ENCODE measurements around the gene UBXN4. TPM values are rescaled to one million over a fixed set of nuclear protein-coding genes. Genes with fewer than 3 reads are reported as not detected.
A peak's percentile ranks its signal among the peaks of the same experiment; 100 is the strongest.

The UBXN4 gene
- total and polyA plus RNA-seq, 5 donors = 38.6 to 82.7 (median 59.8) TPM

GRCh38 chr2:135732561-135732960, 9.1 kb upstream of the UBXN4 start:
- Histone ChIP-seq H3K9me3 (ENCODE audit: control insufficient read depth, low read length) (no peaks in the 10 kb centered on the region), H3K4me3 (ENCODE audit: low read length) (no peak overlapping the region), H3K4me1 (ENCODE audit: control insufficient read depth, insufficient read depth, low read length) (no peaks in the 10 kb centered on the region), H3K27ac (ENCODE audit: low read length) (no peak overlapping the region), H3K27me3 (ENCODE audit: control insufficient read depth, insufficient read depth) (no peaks in the 10 kb centered on the region)
- DNase-seq (no peak), ATAC-seq (no peak)
- WGBS = 94% methylated on average over 5 of the region's 5 CpGs
- intact Hi-C loops (cut with DNase I) = no loop called here

- Histone ChIP-seq H3K9me3 (ENCODE audit: control insufficient read depth, low read length) (no peaks in the 10 kb centered on the region), H3K4me1 (ENCODE audit: control insufficient read depth, insufficient read depth, low read length) (no peaks in the 10 kb centered on the region), H3K27ac (ENCODE audit: low read length) (no peak overlapping the region), H3K4me3 (ENCODE audit: low read length) (no peak overlapping the region), H3K27me3 (ENCODE audit: control insufficient read depth, insufficient read depth) (no peaks in the 10 kb centered on the region)
- WGBS = 86% methylated on average over 2 of the region's 2 CpGs
- ATAC-seq (no peak), DNase-seq (no peak)
- intact Hi-C loops (cut with DNase I) = no loop called here
Measured at GRCh38 chr2:135733045-135733444, 8.6 kb upstream of the UBXN4 start.

- WGBS = 96% methylated on average over 5 of the region's 5 CpGs
Measured at GRCh38 chr2:135736546-135736945, 5.1 kb upstream of the UBXN4 start.

GRCh38 chr2:135740206-135740605, 1.4 kb upstream of the UBXN4 start:
- ATAC-seq = no peak
- Histone ChIP-seq H3K4me3 (ENCODE audit: low read length) (no peak overlapping the region), H3K9me3 (ENCODE audit: control insufficient read depth, low read length) (no peaks in the 10 kb centered on the region), H3K27ac (ENCODE audit: low read length) (no peak overlapping the region), H3K27me3 (ENCODE audit: control insufficient read depth, insufficient read depth) (no peaks in the 10 kb centered on the region), H3K4me1 (ENCODE audit: control insufficient read depth, insufficient read depth, low read length) (peaks cover 3% of the 10 kb centered on the region)
- intact Hi-C loops (cut with DNase I) = no loop called here
- WGBS = 90% methylated on average over 3 of the region's 3 CpGs
- no peak for DNase-seq

More at GRCh38 chr2:135736546-135736945, 5.1 kb upstream of the UBXN4 start:
- H3K27me3 ChIP-seq (ENCODE audit: control insufficient read depth, insufficient read depth) = no peaks in the 10 kb centered on the region
- intact Hi-C loops (cut with DNase I) = no loop called here
- ATAC-seq (no peak), DNase-seq (no peak)
- no peak overlapping the region for H3K27ac ChIP-seq (ENCODE audit: low read length)
- H3K4me3 ChIP-seq (ENCODE audit: low read length) = no peak overlapping the region
- no peaks in the 10 kb centered on the region for H3K9me3 ChIP-seq (ENCODE audit: control insufficient read depth, low read length)
- no peaks in the 10 kb centered on the region for H3K4me1 ChIP-seq (ENCODE audit: control insufficient read depth, insufficient read depth, low read length)

GRCh38 chr2:135741043-135741394, 636 bp upstream of the UBXN4 start:
- no peak overlapping the region for H3K4me3 ChIP-seq (ENCODE audit: low read length)
- no peaks in the 10 kb centered on the region for H3K27me3 ChIP-seq (ENCODE audit: control insufficient read depth, insufficient read depth)
- H3K27ac ChIP-seq (ENCODE audit: low read length) = no peak overlapping the region
- H3K4me1 ChIP-seq (ENCODE audit: control insufficient read depth, insufficient read depth, low read length) = peaks cover 3% of the 10 kb centered on the region
- WGBS = 84% methylated on average over 11 of the region's 11 CpGs
- intact Hi-C loops (cut with DNase I) = no loop called here
- ATAC-seq = no peak
- no peak for DNase-seq
- no peaks in the 10 kb centered on the region for H3K9me3 ChIP-seq (ENCODE audit: control insufficient read depth, low read length)

GRCh38 chr2:135742325-135742757, 686 bp downstream of the UBXN4 start:
- Histone ChIP-seq H3K27ac (ENCODE audit: low read length) (peak overlapping the region; percentile 96), H3K4me3 (ENCODE audit: low read length) (peak overlapping the region; percentile 79), H3K9me3 (ENCODE audit: control insufficient read depth, low read length) (no peaks in the 10 kb centered on the region), H3K27me3 (ENCODE audit: control insufficient read depth, insufficient read depth) (no peaks in the 10 kb centered on the region), H3K4me1 (ENCODE audit: control insufficient read depth, insufficient read depth, low read length) (peaks cover 3% of the 10 kb centered on the region)
- no peak for DNase-seq
- intact Hi-C loops (cut with DNase I) = no loop called here
- under 1% methylated on average over 34 of the region's 34 CpGs for WGBS
- peak; percentile 53 to 61 for ATAC-seq

- H3K27ac ChIP-seq (ENCODE audit: low read length) = no peak overlapping the region
- WGBS = 89% methylated on average over 1 of the region's 1 CpG
- H3K9me3 ChIP-seq (ENCODE audit: control insufficient read depth, low read length) = no peaks in the 10 kb centered on the region
- no peak for ATAC-seq
- no peak for DNase-seq
- no peak overlapping the region for H3K4me3 ChIP-seq (ENCODE audit: low read length)
- peaks cover 3% of the 10 kb centered on the region for H3K4me1 ChIP-seq (ENCODE audit: control insufficient read depth, insufficient read depth, low read length)
- intact Hi-C loops (cut with DNase I) = no loop called here
- no peaks in the 10 kb centered on the region for H3K27me3 ChIP-seq (ENCODE audit: control insufficient read depth, insufficient read depth)
Measured at GRCh38 chr2:135743860-135744259, 2.2 kb downstream of the UBXN4 start.

- Histone ChIP-seq H3K27ac (ENCODE audit: low read length) (no peak overlapping the region), H3K27me3 (ENCODE audit: control insufficient read depth, insufficient read depth) (no peaks in the 10 kb centered on the region), H3K4me3 (ENCODE audit: low read length) (no peak overlapping the region), H3K4me1 (ENCODE audit: control insufficient read depth, insufficient read depth, low read length) (peaks cover 3% of the 10 kb centered on the region), H3K9me3 (ENCODE audit: control insufficient read depth, low read length) (no peaks in the 10 kb centered on the region)
- DNase-seq (no peak), ATAC-seq (no peak)
- intact Hi-C loops (cut with DNase I) = no loop called here
- 78% methylated on average over 5 of the region's 5 CpGs for WGBS
Measured at GRCh38 chr2:135744760-135745314, 3.2 kb downstream of the UBXN4 start.

GRCh38 chr2:135745545-135745944, 3.9 kb downstream of the UBXN4 start:
- ATAC-seq (no peak), DNase-seq (no peak)
- 87% methylated on average over 4 of the region's 4 CpGs for WGBS
- H3K9me3 ChIP-seq (ENCODE audit: control insufficient read depth, low read length) = no peaks in the 10 kb centered on the region
- peaks cover 3% of the 10 kb centered on the region for H3K4me1 ChIP-seq (ENCODE audit: control insufficient read depth, insufficient read depth, low read length)
- intact Hi-C loops (cut with DNase I) = no loop called here
- H3K27me3 ChIP-seq (ENCODE audit: control insufficient read depth, insufficient read depth) = no peaks in the 10 kb centered on the region
- H3K27ac ChIP-seq (ENCODE audit: low read length) = no peak overlapping the region
- no peak overlapping the region for H3K4me3 ChIP-seq (ENCODE audit: low read length)

- no peak overlapping the region for H3K27ac ChIP-seq (ENCODE audit: low read length)
- DNase-seq (no peak), ATAC-seq (no peak)
- H3K9me3 ChIP-seq (ENCODE audit: control insufficient read depth, low read length) = no peaks in the 10 kb centered on the region
- H3K27me3 ChIP-seq (ENCODE audit: control insufficient read depth, insufficient read depth) = no peaks in the 10 kb centered on the region
- WGBS = 99% methylated on average over 2 of the region's 2 CpGs
- H3K4me1 ChIP-seq (ENCODE audit: control insufficient read depth, insufficient read depth, low read length) = no peaks in the 10 kb centered on the region
- intact Hi-C loops (cut with DNase I) = no loop called here
- H3K4me3 ChIP-seq (ENCODE audit: low read length) = no peak overlapping the region
Measured at GRCh38 chr2:135755573-135755972, 13.9 kb downstream of the UBXN4 start.

- H3K4me1 ChIP-seq (ENCODE audit: control insufficient read depth, insufficient read depth, low read length) = no peaks in the 10 kb centered on the region
- ATAC-seq = no peak
- no peak for DNase-seq
- H3K4me3 ChIP-seq (ENCODE audit: low read length) = no peak overlapping the region
- WGBS = 100% methylated on average over 1 of the region's 1 CpG
- intact Hi-C loops (cut with DNase I) = no loop called here
- no peaks in the 10 kb centered on the region for H3K27me3 ChIP-seq (ENCODE audit: control insufficient read depth, insufficient read depth)
- H3K27ac ChIP-seq (ENCODE audit: low read length) = no peak overlapping the region
- H3K9me3 ChIP-seq (ENCODE audit: control insufficient read depth, low read length) = no peaks in the 10 kb centered on the region
Measured at GRCh38 chr2:135756692-135757091, 15.0 kb downstream of the UBXN4 start.

- H3K4me1 ChIP-seq (ENCODE audit: control insufficient read depth, insufficient read depth, low read length) = no peaks in the 10 kb centered on the region
- no peak for ATAC-seq
- no peak overlapping the region for H3K4me3 ChIP-seq (ENCODE audit: low read length)
- no peak for DNase-seq
- intact Hi-C loops (cut with DNase I) = no loop called here
- H3K9me3 ChIP-seq (ENCODE audit: control insufficient read depth, low read length) = no peaks in the 10 kb centered on the region
- H3K27me3 ChIP-seq (ENCODE audit: control insufficient read depth, insufficient read depth) = no peaks in the 10 kb centered on the region
- no peak overlapping the region for H3K27ac ChIP-seq (ENCODE audit: low read length)
Measured at GRCh38 chr2:135762022-135762421, 20.4 kb downstream of the UBXN4 start.

Measured in right cardiac atrium (tissue), 5 donors.